HG03135 (cell line): ENCODE results near the gene NECAB2.

Experiments used
- ATAC-seq: cut with Tn5 transposase; IDR thresholded peaks from one replicate; pipeline ENCODE4 v1.9.1; 2021; ENCODE audit warnings: mild to moderate bottlenecking, moderate library complexity; ENCODE audit not compliant: unreplicated experiment

The NECAB2 gene

DNA sequence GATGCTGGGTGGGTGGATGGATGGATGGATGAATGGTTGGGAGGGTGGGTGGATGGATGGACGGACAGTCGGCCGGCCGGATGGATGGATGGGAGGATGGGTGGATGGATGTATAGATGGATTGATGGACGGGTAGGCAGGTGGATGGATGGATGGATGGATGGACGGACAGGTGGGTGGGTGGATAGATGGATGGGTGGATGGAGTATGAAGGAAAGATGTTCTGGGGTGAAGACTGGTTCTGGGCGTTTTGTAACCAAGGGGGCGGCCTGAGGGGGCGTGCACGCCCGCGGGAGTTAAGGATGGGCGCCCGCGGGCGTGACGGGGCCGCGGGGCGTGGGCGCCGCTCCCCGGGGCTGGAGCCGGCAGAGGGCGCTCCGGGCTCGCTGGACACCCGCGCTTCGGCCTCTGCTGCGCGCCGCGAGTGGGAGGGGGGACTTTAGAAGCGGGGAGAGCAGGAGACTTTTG lies at the start of gene NECAB2:
TSS of gene NECAB2 (plus strand) at position 407 of the 468 bp plus-strand sequence. CDS start 405 bp downstream, outside the sequence.
- no peak for ATAC-seq

GRCh38 chr16:83920894-83921491 lies 47.1 kb upstream of the NECAB2 start:
- no peak for ATAC-seq

- no peak for ATAC-seq
Measured at GRCh38 chr16:83923581-83924365, 44.3 kb upstream of the NECAB2 start.

DNA sequence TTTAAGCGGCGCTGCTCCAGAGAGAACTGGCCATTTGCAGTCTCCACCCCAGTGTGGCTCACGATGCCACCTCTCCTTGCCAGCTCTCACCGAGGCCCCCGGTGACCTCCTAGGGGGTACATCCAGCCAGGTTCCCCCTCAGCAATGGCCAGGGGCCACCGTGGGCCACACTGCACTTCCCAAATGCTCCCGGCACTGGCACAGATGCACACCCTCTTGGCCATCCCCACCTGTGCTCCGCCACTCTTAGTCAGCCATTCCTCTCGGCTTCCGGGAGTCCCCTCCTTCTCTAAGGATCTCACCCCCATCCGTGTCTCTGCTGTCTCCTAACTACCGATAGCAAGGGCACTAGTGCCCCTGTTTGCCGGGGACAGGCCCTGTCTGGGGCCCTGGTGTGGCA lies 43.4 kb upstream of the NECAB2 start:
- no peak for ATAC-seq

DNA sequence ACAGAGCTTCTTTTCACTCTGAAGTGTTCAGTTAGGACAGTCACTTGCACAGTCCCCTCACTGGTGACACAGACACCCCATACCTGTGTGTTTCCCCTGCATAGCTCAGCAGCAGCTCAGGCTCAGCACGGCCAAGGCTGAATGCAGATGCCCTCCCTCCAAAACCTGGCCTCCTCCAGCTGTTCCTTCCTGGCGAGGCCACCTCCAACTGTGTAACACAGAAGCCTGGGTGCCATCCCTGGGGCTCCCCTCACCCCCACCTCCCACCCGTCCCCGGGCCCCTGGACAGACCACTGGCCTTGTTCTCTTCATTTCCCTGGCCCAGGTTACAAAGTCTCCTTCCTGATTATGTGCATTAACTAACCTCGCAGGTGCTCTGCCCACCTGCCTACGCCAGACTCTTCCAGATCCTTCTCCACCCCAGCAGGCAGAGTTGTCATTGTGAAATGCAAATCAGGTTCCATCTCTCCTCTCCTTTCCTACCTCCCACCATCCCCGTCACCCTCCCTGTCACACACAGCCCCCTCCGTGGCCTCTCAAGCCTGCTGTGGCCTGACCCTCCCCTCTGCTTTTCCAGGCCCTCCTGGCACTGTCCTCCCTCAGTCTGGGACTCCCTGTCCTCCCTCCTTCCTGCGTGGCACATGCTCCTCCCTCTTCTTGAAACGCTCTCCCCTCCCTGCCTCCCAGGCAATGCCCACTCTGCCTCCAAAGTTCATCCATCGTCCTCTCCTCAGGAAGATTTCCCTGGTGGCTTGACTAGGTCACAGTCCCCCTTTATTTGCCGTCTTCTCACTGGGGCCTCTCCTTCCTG lies 42.7 kb upstream of the NECAB2 start:
- ATAC-seq, result no peak

DNA sequence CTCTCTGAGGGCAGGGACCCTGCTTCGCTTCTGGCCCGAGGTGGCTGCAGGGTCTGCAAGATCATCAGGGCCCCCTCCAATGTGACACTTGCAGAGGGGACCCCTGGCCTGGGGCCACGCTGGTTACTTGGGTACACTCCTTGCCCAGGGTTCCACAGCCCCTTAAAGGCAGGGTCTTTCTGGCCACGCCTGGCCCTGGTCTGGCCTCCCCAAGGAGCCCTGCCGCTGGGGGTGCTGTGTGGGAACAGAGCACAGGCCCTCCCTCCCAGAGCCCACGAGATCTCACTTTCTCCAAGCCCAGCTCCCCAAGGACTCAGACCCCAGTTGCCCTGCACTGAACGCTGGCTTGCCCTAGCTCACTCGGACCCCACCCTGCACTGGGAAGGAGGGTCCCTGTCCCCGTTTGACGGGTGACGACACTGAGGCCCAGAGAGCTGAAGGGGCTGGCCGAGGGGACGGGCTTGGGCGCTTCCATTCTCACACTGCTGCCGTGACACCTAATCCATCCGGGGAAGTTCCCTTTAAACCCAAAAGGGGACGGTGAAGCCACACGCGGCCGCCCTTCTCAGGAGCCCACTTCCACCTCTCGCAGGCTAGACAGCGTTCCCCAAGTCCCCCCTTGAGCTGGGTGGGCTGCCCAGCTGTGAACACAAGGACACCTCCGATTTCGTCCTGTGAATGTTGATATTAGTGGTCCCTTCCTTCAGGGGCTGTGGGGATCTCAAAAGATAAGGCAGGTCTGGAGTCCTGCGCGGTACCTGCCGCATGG lies 41.9 kb upstream of the NECAB2 start:
- no peak for ATAC-seq

- ATAC-seq, result no peak
Measured at GRCh38 chr16:83926726-83927397, 41.2 kb upstream of the NECAB2 start.

- no peak for ATAC-seq
Measured at GRCh38 chr16:83928341-83929055, 39.5 kb upstream of the NECAB2 start.

- no peak for ATAC-seq
Measured at GRCh38 chr16:83929811-83930555, 38.1 kb upstream of the NECAB2 start.

GRCh38 chr16:83930730-83931500 lies 37.1 kb upstream of the NECAB2 start:
- ATAC-seq, result no peak

GRCh38 chr16:83931556-83931955 lies 36.5 kb upstream of the NECAB2 start:
- no peak for ATAC-seq

GRCh38 chr16:83932304-83932703 lies 35.7 kb upstream of the NECAB2 start:
- no peak for ATAC-seq

DNA sequence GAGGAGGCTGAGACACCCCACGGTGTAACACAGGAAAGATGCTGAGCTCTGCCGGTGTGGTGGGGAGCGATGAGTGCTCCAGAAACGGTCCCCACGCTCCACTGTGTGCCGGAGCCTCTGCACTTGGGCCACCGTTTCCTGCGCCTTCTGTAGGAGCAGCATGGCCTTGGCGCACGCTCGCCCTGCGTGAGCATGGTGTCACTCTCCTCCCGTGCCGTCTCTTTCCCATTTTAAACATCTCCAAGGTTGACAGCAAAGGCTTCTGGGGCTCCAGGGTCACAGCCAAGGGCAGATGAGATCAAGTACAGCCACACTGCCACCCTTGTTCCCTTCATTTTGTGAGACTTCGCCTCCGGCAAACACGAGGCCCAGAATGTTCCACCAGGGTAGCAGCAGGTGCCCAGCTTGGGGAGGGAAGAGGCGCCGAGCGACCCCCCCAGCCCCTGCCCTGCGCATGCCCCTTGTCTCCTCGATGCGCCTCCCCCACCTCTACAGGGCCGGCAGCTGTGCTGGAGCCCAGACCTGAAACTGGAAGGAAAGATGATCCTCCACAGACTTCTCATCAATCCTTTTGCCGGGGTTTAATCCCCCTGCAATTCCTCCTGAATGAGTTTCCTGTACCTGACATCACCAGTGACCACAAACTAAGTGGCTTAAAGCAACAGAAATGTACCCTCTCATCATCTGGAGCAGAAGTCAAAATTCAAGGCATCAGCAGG lies 34.9 kb upstream of the NECAB2 start:
- ATAC-seq, result no peak

- ATAC-seq, result no peak
Measured at GRCh38 chr16:83933885-83934683, 34.0 kb upstream of the NECAB2 start.

DNA sequence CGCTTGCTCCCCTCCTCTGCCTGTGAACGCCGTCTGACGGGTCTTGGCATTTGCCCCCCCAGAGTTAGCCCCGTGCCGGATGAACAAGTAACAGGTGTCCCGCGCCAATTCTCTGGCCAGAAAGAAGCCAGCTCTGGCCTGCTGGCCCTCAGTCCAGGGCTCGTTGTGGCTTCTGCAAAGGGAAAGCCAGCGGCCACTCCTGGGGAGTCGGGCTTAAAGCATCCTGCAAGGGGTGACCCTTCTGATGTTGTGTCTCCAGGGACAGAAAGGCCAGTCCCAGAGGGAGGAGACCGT lies 33.4 kb upstream of the NECAB2 start:
- no peak for ATAC-seq

DNA sequence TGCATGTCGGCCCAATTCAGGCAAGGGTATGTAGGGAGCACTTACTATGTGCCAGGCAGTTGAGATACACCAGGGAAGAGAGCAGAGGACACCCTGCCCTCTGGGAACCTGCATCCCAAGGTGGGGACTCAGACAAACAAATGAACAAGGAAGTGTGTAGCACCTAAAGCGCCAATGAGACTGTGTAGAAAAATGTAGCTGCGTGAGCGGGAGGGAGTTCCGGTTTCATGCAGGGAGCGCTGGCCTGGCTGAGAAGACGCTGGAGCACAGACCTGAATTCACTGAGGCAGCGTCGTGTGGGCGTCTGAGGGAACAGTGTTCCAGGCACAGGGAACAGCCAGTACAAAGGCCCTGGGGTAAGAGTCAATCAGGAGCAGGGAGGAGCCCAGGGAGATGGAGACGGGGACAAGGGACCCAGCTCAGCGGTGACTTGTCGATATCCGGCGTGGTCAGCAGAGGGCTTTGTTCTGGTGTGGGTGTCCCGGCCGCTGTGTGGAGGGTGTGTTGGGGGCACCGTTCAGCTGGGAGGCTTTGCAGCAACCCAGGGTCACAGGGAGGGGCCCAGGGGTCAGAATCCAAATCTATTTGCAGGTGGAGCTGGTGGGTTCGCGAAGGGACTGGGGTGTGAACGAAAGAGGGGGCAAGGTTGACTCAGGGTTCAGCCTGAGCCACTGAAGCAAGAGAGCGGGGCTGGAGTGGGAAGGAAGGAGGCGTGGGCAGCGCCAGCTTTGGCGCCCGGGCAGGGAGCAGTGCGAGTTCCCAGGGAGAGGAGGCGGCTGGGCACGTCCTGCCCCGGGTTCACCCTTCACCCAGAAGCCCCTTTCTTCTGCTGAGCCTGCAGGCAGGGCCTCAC lies 32.8 kb upstream of the NECAB2 start:
- no peak for ATAC-seq
